Tibial nerve (tissue), 3 donors: ENCODE data around the gene RHEX.

ENCODE experiments used
- POLR2A ChIP-seq, 2 donors: fragments of 450-650 bp; IDR thresholded peaks; one replicate each; pipeline ENCODE4 v1.6.1; 2017; ENCODE audit warnings: antibody characterized with exemption in 2 of 2, mild to moderate bottlenecking in 2 of 2, moderate library complexity in 2 of 2
- TF ChIP-seq, protein P1 (sequence below), 5 experiments: fragments of 200-600 bp in 3 of 5; fragments of 450-650 bp in 2 of 5; sonication (generic) in 3 of 5; IDR thresholded peaks; one replicate each; pipeline ENCODE4 v1.5.1; 2016 to 2019; ENCODE audit warnings: antibody characterized with exemption in 5 of 5, mild to moderate bottlenecking in 3 of 5, moderate library complexity in 2 of 5

DNA sequence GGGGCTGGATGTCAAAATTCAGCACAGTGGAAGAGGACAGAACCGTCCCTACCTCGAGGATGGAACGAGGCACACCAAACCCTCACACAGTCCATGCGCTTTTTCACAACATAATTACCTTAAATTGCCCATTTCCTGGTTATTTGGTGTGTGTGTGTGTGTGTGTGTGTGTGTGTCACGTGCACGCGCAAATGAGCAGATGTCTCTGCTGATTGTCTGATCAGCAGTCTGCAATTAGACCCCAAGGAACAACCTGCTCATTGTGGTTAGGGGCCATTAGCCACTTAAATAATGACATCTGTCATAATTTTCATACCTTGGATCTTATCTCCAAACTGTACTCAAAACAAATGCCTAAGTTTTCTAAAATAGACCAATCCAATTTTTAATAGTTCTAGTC lies 41.1 kb downstream of the RHEX start:
- TF ChIP-seq POLR2A (IDR thresholded peaks at IDR 0.05) = no peak
- TF ChIP-seq, protein P1, sequence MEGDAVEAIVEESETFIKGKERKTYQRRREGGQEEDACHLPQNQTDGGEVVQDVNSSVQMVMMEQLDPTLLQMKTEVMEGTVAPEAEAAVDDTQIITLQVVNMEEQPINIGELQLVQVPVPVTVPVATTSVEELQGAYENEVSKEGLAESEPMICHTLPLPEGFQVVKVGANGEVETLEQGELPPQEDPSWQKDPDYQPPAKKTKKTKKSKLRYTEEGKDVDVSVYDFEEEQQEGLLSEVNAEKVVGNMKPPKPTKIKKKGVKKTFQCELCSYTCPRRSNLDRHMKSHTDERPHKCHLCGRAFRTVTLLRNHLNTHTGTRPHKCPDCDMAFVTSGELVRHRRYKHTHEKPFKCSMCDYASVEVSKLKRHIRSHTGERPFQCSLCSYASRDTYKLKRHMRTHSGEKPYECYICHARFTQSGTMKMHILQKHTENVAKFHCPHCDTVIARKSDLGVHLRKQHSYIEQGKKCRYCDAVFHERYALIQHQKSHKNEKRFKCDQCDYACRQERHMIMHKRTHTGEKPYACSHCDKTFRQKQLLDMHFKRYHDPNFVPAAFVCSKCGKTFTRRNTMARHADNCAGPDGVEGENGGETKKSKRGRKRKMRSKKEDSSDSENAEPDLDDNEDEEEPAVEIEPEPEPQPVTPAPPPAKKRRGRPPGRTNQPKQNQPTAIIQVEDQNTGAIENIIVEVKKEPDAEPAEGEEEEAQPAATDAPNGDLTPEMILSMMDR (IDR thresholded peaks at IDR 0.05) = no peak
